Measurements from ENCODE around the gene FRAS1.
"Not testable (repeated sequence)": the region's sequence is repeated elsewhere in the genome, so short reads cannot be mapped to it uniquely, and the experiment has no call there.

FRAS1 gene

DNA sequence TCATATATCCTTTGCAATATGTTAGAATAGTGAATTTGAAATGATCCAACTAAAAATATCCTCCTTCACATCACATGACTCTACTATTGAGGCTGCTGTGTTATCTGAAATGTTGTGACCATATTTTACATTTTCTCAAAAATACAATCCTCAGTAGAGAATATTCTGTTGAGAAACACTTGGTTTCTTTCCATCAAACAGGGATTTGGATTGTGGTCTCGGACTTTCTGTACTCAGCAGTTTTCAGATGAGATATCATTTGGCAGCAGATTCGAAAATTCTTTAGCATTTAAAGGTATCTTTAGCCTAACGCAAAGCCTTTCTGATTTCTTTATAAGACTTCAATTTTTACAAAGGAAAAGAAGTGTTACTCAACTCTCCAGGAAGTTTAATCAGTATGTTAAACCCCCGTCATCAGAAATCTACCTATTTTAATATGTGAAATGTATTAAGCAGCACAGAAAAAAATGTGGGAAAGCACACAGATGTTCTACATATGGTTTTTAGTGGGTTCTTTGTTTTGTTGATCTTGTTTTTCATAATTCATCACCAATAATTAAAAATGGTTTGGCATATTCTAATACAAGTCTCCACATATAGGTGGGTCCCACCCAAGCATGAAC is 439.0 kb downstream of the FRAS1 start:
- Histone ChIP-seq H3K9ac (ENCODE audit: low read depth, low read length) (no peak overlapping the region), H3K4me3 (ENCODE audit: low read depth, low read length) (no peak overlapping the region), H3K36me3 (ENCODE audit: control insufficient read depth, insufficient read depth, low read length) (peaks cover 42% of the 10 kb centered on the region), H3K9me3 (ENCODE audit: control insufficient read depth, insufficient read depth, low read length) (no peaks in the 10 kb centered on the region), H3K27me3 (ENCODE audit: control insufficient read depth, insufficient read depth, low read length) (no peaks in the 10 kb centered on the region), H3K4me1 (ENCODE audit: control insufficient read depth, insufficient read depth, low read length) (no peaks in the 10 kb centered on the region), H3K27ac (ENCODE audit: low read depth, low read length) (no peak overlapping the region)

GRCh38 chr4:78506260-78506659 is 449.1 kb downstream of the FRAS1 start:
- H3K27ac ChIP-seq (ENCODE audit: low read depth, low read length); H3K9me3 ChIP-seq (ENCODE audit: control insufficient read depth, insufficient read depth, low read length); H3K4me1 ChIP-seq (ENCODE audit: control insufficient read depth, insufficient read depth, low read length); H3K4me3 ChIP-seq (ENCODE audit: low read depth, low read length); H3K27me3 ChIP-seq (ENCODE audit: control insufficient read depth, insufficient read depth, low read length); H3K9ac ChIP-seq (ENCODE audit: low read depth, low read length): not testable (repeated sequence)
- peaks cover 53% of the 10 kb centered on the region for H3K36me3 ChIP-seq (ENCODE audit: control insufficient read depth, insufficient read depth, low read length)

DNA sequence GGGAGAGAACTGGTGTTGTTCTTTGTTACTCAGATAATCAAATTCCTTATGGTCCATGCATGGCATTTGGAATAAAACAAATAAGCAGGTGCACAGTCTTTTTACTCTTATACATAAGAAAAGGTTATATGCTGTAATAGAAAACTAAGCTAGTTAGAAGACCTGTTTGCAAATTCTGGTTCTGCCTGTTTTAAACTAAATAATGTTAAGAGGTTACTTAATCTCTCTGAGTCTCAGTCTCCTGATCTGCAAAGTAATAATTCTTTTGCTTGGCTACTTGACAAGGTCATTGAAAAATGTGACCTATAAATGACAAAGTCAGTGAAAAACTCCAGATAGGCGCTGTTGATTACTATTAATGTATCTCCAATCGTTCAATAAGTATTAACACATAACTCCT is 451.9 kb downstream of the FRAS1 start:
- Histone ChIP-seq H3K4me1 (ENCODE audit: control insufficient read depth, insufficient read depth, low read length) (peaks cover 4% of the 10 kb centered on the region; the same call in 1 of the 2 replicates), H3K4me3 (ENCODE audit: low read depth, low read length) (no peak overlapping the region), H3K36me3 (ENCODE audit: control insufficient read depth, insufficient read depth, low read length) (peaks cover 74% of the 10 kb centered on the region), H3K27me3 (ENCODE audit: control insufficient read depth, insufficient read depth, low read length) (no peaks in the 10 kb centered on the region), H3K9me3 (ENCODE audit: control insufficient read depth, insufficient read depth, low read length) (no peaks in the 10 kb centered on the region), H3K9ac (ENCODE audit: low read depth, low read length) (no peak overlapping the region), H3K27ac (ENCODE audit: low read depth, low read length) (no peak overlapping the region)

- Histone ChIP-seq H3K9me3 (ENCODE audit: control insufficient read depth, insufficient read depth, low read length) (no peaks in the 10 kb centered on the region), H3K9ac (ENCODE audit: low read depth, low read length) (no peak overlapping the region), H3K27me3 (ENCODE audit: control insufficient read depth, insufficient read depth, low read length) (no peaks in the 10 kb centered on the region), H3K27ac (ENCODE audit: low read depth, low read length) (no peak overlapping the region), H3K4me3 (ENCODE audit: low read depth, low read length) (no peak overlapping the region), H3K36me3 (ENCODE audit: control insufficient read depth, insufficient read depth, low read length) (peaks cover 82% of the 10 kb centered on the region), H3K4me1 (ENCODE audit: control insufficient read depth, insufficient read depth, low read length) (peaks cover 4% of the 10 kb centered on the region; the same call in 1 of the 2 replicates)
Measured at GRCh38 chr4:78510108-78510507, 453.0 kb downstream of the FRAS1 start.

DNA sequence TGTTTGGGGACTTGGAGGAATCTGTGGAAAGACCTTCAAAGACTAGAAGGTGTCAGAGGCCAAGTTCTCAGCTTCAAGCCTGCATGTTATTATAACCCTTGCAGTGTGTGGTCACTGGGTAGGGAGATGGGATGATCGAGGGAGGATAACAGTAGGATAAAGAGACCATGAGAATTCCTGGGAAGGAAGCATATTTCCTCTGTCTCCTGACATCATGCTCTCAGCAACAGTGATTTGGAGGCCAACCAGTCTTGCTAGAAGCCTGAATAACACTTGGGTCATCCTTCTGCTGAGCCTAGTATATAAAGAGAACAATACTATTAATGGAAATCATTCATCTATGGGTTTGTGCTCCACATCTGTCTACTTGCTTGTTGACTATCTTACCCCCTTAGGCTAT is 453.6 kb downstream of the FRAS1 start:
- no peaks in the 10 kb centered on the region for H3K9me3 ChIP-seq (ENCODE audit: control insufficient read depth, insufficient read depth, low read length)
- no peak overlapping the region for H3K9ac ChIP-seq (ENCODE audit: low read depth, low read length)
- no peaks in the 10 kb centered on the region for H3K27me3 ChIP-seq (ENCODE audit: control insufficient read depth, insufficient read depth, low read length)
- no peak overlapping the region for H3K4me3 ChIP-seq (ENCODE audit: low read depth, low read length)
- H3K36me3 ChIP-seq (ENCODE audit: control insufficient read depth, insufficient read depth, low read length) = peaks cover 87% of the 10 kb centered on the region
- peaks cover 4% of the 10 kb centered on the region; the same call in 1 of the 2 replicates for H3K4me1 ChIP-seq (ENCODE audit: control insufficient read depth, insufficient read depth, low read length)
- no peak overlapping the region for H3K27ac ChIP-seq (ENCODE audit: low read depth, low read length)

GRCh38 chr4:78512357-78512920 is 455.3 kb downstream of the FRAS1 start:
- Histone ChIP-seq H3K36me3 (ENCODE audit: control insufficient read depth, insufficient read depth, low read length) (peaks cover 90% of the 10 kb centered on the region), H3K27ac (ENCODE audit: low read depth, low read length) (no peak overlapping the region), H3K4me3 (ENCODE audit: low read depth, low read length) (no peak overlapping the region), H3K9me3 (ENCODE audit: control insufficient read depth, insufficient read depth, low read length) (no peaks in the 10 kb centered on the region), H3K4me1 (ENCODE audit: control insufficient read depth, insufficient read depth, low read length) (no peaks in the 10 kb centered on the region), H3K27me3 (ENCODE audit: control insufficient read depth, insufficient read depth, low read length) (no peaks in the 10 kb centered on the region), H3K9ac (ENCODE audit: low read depth, low read length) (no peak overlapping the region)

- Histone ChIP-seq H3K36me3 (ENCODE audit: control insufficient read depth, insufficient read depth, low read length) (peaks cover 80% of the 10 kb centered on the region), H3K4me3 (ENCODE audit: low read depth, low read length) (no peak overlapping the region), H3K9ac (ENCODE audit: low read depth, low read length) (no peak overlapping the region), H3K27me3 (ENCODE audit: control insufficient read depth, insufficient read depth, low read length) (no peaks in the 10 kb centered on the region), H3K9me3 (ENCODE audit: control insufficient read depth, insufficient read depth, low read length) (no peaks in the 10 kb centered on the region), H3K27ac (ENCODE audit: low read depth, low read length) (no peak overlapping the region), H3K4me1 (ENCODE audit: control insufficient read depth, insufficient read depth, low read length) (no peaks in the 10 kb centered on the region)
Measured at GRCh38 chr4:78513411-78513975, 456.4 kb downstream of the FRAS1 start.

- Histone ChIP-seq H3K9me3 (ENCODE audit: control insufficient read depth, insufficient read depth, low read length) (no peaks in the 10 kb centered on the region), H3K27me3 (ENCODE audit: control insufficient read depth, insufficient read depth, low read length) (no peaks in the 10 kb centered on the region), H3K4me3 (ENCODE audit: low read depth, low read length) (no peak overlapping the region), H3K4me1 (ENCODE audit: control insufficient read depth, insufficient read depth, low read length) (no peaks in the 10 kb centered on the region), H3K36me3 (ENCODE audit: control insufficient read depth, insufficient read depth, low read length) (peaks cover 76% of the 10 kb centered on the region), H3K9ac (ENCODE audit: low read depth, low read length) (no peak overlapping the region), H3K27ac (ENCODE audit: low read depth, low read length) (no peak overlapping the region)
Measured at GRCh38 chr4:78517050-78517652, 460.0 kb downstream of the FRAS1 start.

DNA sequence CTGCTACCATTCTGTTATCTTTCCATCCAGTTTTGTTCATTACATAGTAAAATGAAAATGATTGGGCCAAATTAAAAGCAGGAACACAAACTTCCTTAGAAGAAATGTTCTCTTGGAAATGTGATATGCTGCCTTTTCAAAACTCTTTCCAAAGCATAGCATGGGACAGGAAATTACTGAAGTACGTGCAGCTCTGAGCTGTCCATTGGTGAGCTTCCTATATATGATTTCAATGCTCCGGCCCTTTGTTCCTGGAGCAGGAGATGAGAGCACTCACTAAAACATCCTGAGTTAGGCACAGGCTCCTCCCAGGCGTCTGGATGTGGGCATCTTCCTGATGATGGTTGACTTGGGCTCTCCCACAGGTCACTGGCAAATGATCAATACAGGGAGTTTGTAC is 461.4 kb downstream of the FRAS1 start:
- no peak overlapping the region for H3K9ac ChIP-seq (ENCODE audit: low read depth, low read length)
- no peak overlapping the region for H3K27ac ChIP-seq (ENCODE audit: low read depth, low read length)
- no peaks in the 10 kb centered on the region for H3K9me3 ChIP-seq (ENCODE audit: control insufficient read depth, insufficient read depth, low read length)
- H3K4me1 ChIP-seq (ENCODE audit: control insufficient read depth, insufficient read depth, low read length) = no peaks in the 10 kb centered on the region
- H3K4me3 ChIP-seq (ENCODE audit: low read depth, low read length) = no peak overlapping the region
- no peaks in the 10 kb centered on the region for H3K27me3 ChIP-seq (ENCODE audit: control insufficient read depth, insufficient read depth, low read length)
- peaks cover 76% of the 10 kb centered on the region for H3K36me3 ChIP-seq (ENCODE audit: control insufficient read depth, insufficient read depth, low read length)

DNA sequence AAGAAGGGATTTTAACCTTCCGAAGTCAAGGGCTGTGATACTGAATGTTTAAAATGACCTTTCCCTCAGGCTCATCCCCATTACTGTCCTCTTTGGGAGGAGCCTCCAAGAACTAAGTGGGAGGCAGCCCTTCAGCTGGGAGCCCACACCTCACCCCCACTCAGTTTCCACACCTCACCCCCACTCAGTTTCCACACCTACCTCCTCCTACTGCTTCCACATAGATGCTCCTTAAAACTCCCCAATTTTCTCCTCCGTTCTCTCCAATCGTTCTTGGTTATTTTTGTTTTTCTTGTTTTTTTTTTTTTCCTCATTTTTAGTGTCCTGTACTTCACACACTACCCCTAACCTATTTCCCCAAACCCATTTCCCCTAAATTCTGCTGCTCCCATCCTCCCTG is 462.8 kb downstream of the FRAS1 start:
- no peaks in the 10 kb centered on the region for H3K9me3 ChIP-seq (ENCODE audit: control insufficient read depth, insufficient read depth, low read length)
- no peak overlapping the region for H3K9ac ChIP-seq (ENCODE audit: low read depth, low read length)
- no peaks in the 10 kb centered on the region for H3K27me3 ChIP-seq (ENCODE audit: control insufficient read depth, insufficient read depth, low read length)
- H3K4me3 ChIP-seq (ENCODE audit: low read depth, low read length) = no peak overlapping the region
- no peaks in the 10 kb centered on the region for H3K4me1 ChIP-seq (ENCODE audit: control insufficient read depth, insufficient read depth, low read length)
- no peak overlapping the region for H3K27ac ChIP-seq (ENCODE audit: low read depth, low read length)
- peaks cover 79% of the 10 kb centered on the region for H3K36me3 ChIP-seq (ENCODE audit: control insufficient read depth, insufficient read depth, low read length)

DNA sequence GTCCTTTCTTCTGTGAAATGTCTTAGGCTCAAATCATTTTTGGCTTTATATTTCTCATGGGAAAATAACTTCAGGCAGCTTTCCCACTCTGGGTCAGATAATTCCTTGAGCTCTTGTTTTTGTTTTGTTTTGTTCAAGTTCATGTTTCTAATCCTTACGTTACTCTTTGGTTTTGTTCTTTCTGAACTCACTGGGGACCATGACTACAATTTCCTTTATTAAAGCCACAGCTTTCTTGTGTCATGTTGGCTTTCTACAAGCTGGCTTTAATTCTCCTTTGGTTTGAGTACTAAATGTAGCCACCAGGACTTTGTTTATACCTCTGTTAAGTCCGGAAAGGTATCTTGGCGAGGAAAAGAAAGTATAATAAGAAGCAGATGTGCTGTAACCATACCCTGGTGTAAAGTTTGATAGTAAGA is 463.7 kb downstream of the FRAS1 start:
- peaks cover 79% of the 10 kb centered on the region for H3K36me3 ChIP-seq (ENCODE audit: control insufficient read depth, insufficient read depth, low read length)
- no peaks in the 10 kb centered on the region for H3K4me1 ChIP-seq (ENCODE audit: control insufficient read depth, insufficient read depth, low read length)
- H3K4me3 ChIP-seq (ENCODE audit: low read depth, low read length) = no peak overlapping the region
- no peak overlapping the region for H3K27ac ChIP-seq (ENCODE audit: low read depth, low read length)
- no peaks in the 10 kb centered on the region for H3K9me3 ChIP-seq (ENCODE audit: control insufficient read depth, insufficient read depth, low read length)
- H3K27me3 ChIP-seq (ENCODE audit: control insufficient read depth, insufficient read depth, low read length) = no peaks in the 10 kb centered on the region
- no peak overlapping the region for H3K9ac ChIP-seq (ENCODE audit: low read depth, low read length)

Data from HUES48 (cell line).